Esophagus (tissue), 2 donors: ENCODE results near the gene LKAAEAR1. TPM values are rescaled to one million over a fixed set of nuclear protein-coding genes. Genes with fewer than 3 reads are reported as not detected.

Experiments
- H3K27ac ChIP-seq, 2 donors: one replicate each; pipeline ENCODE4 v1.5.1; 2013; ENCODE audit warnings: low read depth in 2 of 2, mild to moderate bottlenecking in 2 of 2, inconsistent platforms in 1 of 2, low read length in 1 of 2, moderate library complexity in 1 of 2
- H3K27me3 ChIP-seq, 2 donors: one replicate each; pipeline ENCODE4 v1.6.1; 2013; ENCODE audit warnings: low read length in 2 of 2, control low read depth in 1 of 2, mild to moderate bottlenecking in 1 of 2; ENCODE audit not compliant: insufficient read depth in 2 of 2, control insufficient read depth in 1 of 2
- H3K36me3 ChIP-seq, 2 donors: one replicate each; pipeline ENCODE4 v1.6.1; 2013; ENCODE audit warnings: low read length in 1 of 2; ENCODE audit not compliant: control insufficient read depth in 2 of 2, insufficient read depth in 2 of 2
- H3K4me1 ChIP-seq, 2 donors: one replicate each; pipeline ENCODE4 v1.6.1; 2013; ENCODE audit warnings: low read length in 1 of 2; ENCODE audit not compliant: control insufficient read depth in 2 of 2, insufficient read depth in 2 of 2
- H3K4me3 ChIP-seq, 2 donors: one replicate each; pipeline ENCODE4 v1.5.1; 2013; ENCODE audit warnings: low read length in 2 of 2, mild to moderate bottlenecking in 2 of 2, low read depth in 1 of 2, moderate library complexity in 1 of 2
- H3K9me3 ChIP-seq, 2 donors: one replicate each; pipeline ENCODE4 v1.6.1; 2013; ENCODE audit warnings: mild to moderate bottlenecking in 2 of 2, low read depth in 1 of 2, low read length in 1 of 2, moderate library complexity in 1 of 2; ENCODE audit not compliant: control insufficient read depth in 2 of 2, insufficient read depth in 1 of 2
- WGBS, 2 donors: extraction: QIAGEN DNeasy Blood & Tissue Kit; methylation state at CpG; one replicate each; pipeline ENCODE4 v1.1.7; 2013; 5-methylcytosine and 5-hydroxymethylcytosine counted together
- polyA plus RNA-seq, 2 donors: library from polyadenylated mRNA; stranded (reverse); fragments of 200-250 nt; gene quantifications; one replicate each; pipeline ENCODE4 v1.2.3, GENCODE V29; 2013
- donor health status: healthy with polysubstance abuse.
- donor health status: Bipolar disorder and iron deficiency.

Gene LKAAEAR1
- polyA plus RNA-seq, 2 donors, result 0.09 TPM; not detected in 1

GRCh38 chr20:64035066-64035932 lies 48.9 kb downstream of the LKAAEAR1 start:
- WGBS, 2 donors, result 67 to 78% methylated on average over 16 to 17 of the region's 17 CpGs
- H3K36me3 ChIP-seq, result peaks cover under 1 to 28% of the 10 kb centered on the region in 2 donors
- peaks cover 3% of the 10 kb centered on the region in 2 donors for H3K4me1 ChIP-seq
- no peak overlapping the region for H3K4me3 ChIP-seq
- H3K9me3 ChIP-seq, result no peaks in the 10 kb centered on the region
- H3K27me3 ChIP-seq, result no peaks in the 10 kb centered on the region
- H3K27ac ChIP-seq, result peak overlapping the region in 1 of 2 donors; percentile 36

- Histone ChIP-seq H3K9me3 (no peaks in the 10 kb centered on the region), H3K4me3 (no peak overlapping the region), H3K27me3 (no peaks in the 10 kb centered on the region), H3K4me1 (peaks cover 0 to 3% of the 10 kb centered on the region in 2 donors), H3K36me3 (peaks cover 7 to 41% of the 10 kb centered on the region in 2 donors), H3K27ac (no peak overlapping the region)
- 76 to 84% methylated on average over 11 of the region's 11 CpGs for WGBS, 2 donors
These were observed 50.2 kb downstream of the LKAAEAR1 start for GRCh38 chr20:64033981-64034493.

Other genes with a start within 250 kb of the LKAAEAR1 start
- gene ABHD16B, start 222.9 kb downstream of the LKAAEAR1 start, polyA plus RNA-seq, result under 1 TPM; 0.42 to 0.92 TPM
- gene TPD52L2, start 219.1 kb downstream of the LKAAEAR1 start, polyA plus RNA-seq, result 100 to 1,000 TPM in 1 of 2 donors, 10 to 100 TPM in 1; 82.0 to 107 TPM
- 10 to 100 TPM; 42.9 to 59.4 TPM for gene DNAJC5, start 189.3 kb downstream of the LKAAEAR1 start, polyA plus RNA-seq
- gene UCKL1, start 128.0 kb downstream of the LKAAEAR1 start, polyA plus RNA-seq, result 10 to 100 TPM; 40.6 to 47.3 TPM
- gene ZNF512B, start 114.5 kb downstream of the LKAAEAR1 start, polyA plus RNA-seq, result 10 to 100 TPM; 10.1 to 18.3 TPM
- 10 to 100 TPM in 1 of 2 donors, 1 to 10 TPM in 1; 9.4 to 13.1 TPM for gene SAMD10, start 104.8 kb downstream of the LKAAEAR1 start, polyA plus RNA-seq
- 10 to 100 TPM; 24.6 to 39.0 TPM for gene PRPF6, start 103.3 kb downstream of the LKAAEAR1 start, polyA plus RNA-seq
- gene C20orf204, start 48.2 kb downstream of the LKAAEAR1 start, polyA plus RNA-seq, result under 1 TPM; 0.38 to 0.67 TPM
- 1 to 10 TPM; 3.1 to 7.5 TPM for gene SOX18, start 34.8 kb downstream of the LKAAEAR1 start, polyA plus RNA-seq
- 10 to 100 TPM; 14.8 to 15.3 TPM for gene TCEA2, start 21.2 kb downstream of the LKAAEAR1 start, polyA plus RNA-seq
- 1 to 10 TPM; 5.0 to 8.7 TPM for gene RGS19, start 4.9 kb downstream of the LKAAEAR1 start, polyA plus RNA-seq
- under 1 TPM; 0.13 to 0.14 TPM for gene OPRL1, start 4.3 kb downstream of the LKAAEAR1 start, polyA plus RNA-seq
- gene NPBWR2, start 23.2 kb upstream of the LKAAEAR1 start, polyA plus RNA-seq, result not detected
- not detected for gene MYT1, start 80.1 kb upstream of the LKAAEAR1 start, polyA plus RNA-seq
- gene PCMTD2, start 171.3 kb upstream of the LKAAEAR1 start, polyA plus RNA-seq, result 10 to 100 TPM; 13.4 to 22.0 TPM